HepG2 (cell line): ENCODE data around the gene ADCY5. TPM values are rescaled to one million over a fixed set of nuclear protein-coding genes. Genes with fewer than 3 reads are reported as not detected.
A peak's percentile ranks its signal among the peaks of the same experiment; 100 is the strongest.

Experiments used
- AHDC1 ChIP-seq: sonication (generic); formaldehyde crosslinking; IDR thresholded peaks from 2 replicates; pipeline ENCODE4 v1.5.1; 2020; ENCODE audit warnings: mild to moderate bottlenecking, missing genetic modification reagents, borderline replicate concordance
- BHLHE40 ChIP-seq: IDR thresholded peaks from 2 replicates; pipeline ENCODE4 v1.6.1; 2011; ENCODE audit warnings: low read length, improper control_type of control experiment
- HBP1 ChIP-seq: IDR thresholded peaks from 2 replicates; pipeline ENCODE4 v1.6.1; 2016; ENCODE audit warnings: low read depth, control low read depth
- NFRKB ChIP-seq: fragments of 450-650 bp; IDR thresholded peaks from 2 replicates; pipeline ENCODE4 v1.6.1; 2017
- PBX3 ChIP-seq: sonication (generic); formaldehyde crosslinking; IDR thresholded peaks from 2 replicates; pipeline ENCODE4 v1.8.1; 2023; ENCODE audit warnings: missing genetic modification reagents, inconsistent platforms, borderline replicate concordance
- RXRA ChIP-seq: sonication (generic); formaldehyde crosslinking; IDR thresholded peaks from 2 replicates; pipeline ENCODE4 v1.5.1; 2020; ENCODE audit warnings: missing genetic modification reagents
- ZBTB42 ChIP-seq: sonication (generic); formaldehyde crosslinking; IDR thresholded peaks from 2 replicates; pipeline ENCODE4 v1.5.0; 2020; ENCODE audit warnings: mild to moderate bottlenecking, missing genetic modification reagents
- ZNF280B ChIP-seq: sonication (generic); formaldehyde crosslinking; IDR thresholded peaks from 2 replicates; pipeline ENCODE4 v1.5.0; 2020; ENCODE audit warnings: missing genetic modification reagents, mild to moderate bottlenecking, borderline replicate concordance
- ZNF383 ChIP-seq: sonication (generic); formaldehyde crosslinking; IDR thresholded peaks from 2 replicates; pipeline ENCODE4 v1.4.0; 2020; ENCODE audit warnings: missing genetic modification reagents, mild to moderate bottlenecking, borderline replicate concordance
- polyA plus RNA-seq, 8 experiments: library from polyadenylated mRNA; depleted of rRNA in 3 of 8; stranded (reverse) in 7 of 8; unstranded in 1 of 8; fragments of >200 nt; fragmentation: Illumina TruSeq in 4 of 8; extraction: Trizol in 4 of 8; gene quantifications; 2 replicates each; pipeline versions ENCODE4 v1.2.1 to v1.2.3, GENCODE V29; 2011 to 2016; ENCODE audit warnings: low read depth in 4 of 8, missing spikeins in 1 of 8, mixed read lengths in 1 of 8; ENCODE audit not compliant: insufficient read depth in 1 of 8
- total RNA-seq, 5 experiments: library from RNA; depleted of rRNA; stranded (reverse); fragments of >200 nt; fragmentation: Illumina TruSeq; extraction: Trizol; gene quantifications; 2 replicates each; pipeline ENCODE4 v1.2.3, GENCODE V29; 2016; ENCODE audit warnings: low read depth in 1 of 5

The ADCY5 gene
- total and polyA plus RNA-seq, 2 of the 13 experiments (the other 11 are each of a cell fraction or from before 2014, with no cell fraction given), result not detected

- no peak for TF ChIP-seq HBP1 (CRISPR knock-in tag)
- TF ChIP-seq AHDC1, result peak; percentile 23; the same call in 1 of the 2 replicates
- no peak for TF ChIP-seq ZNF280B
- no peak for TF ChIP-seq BHLHE40
- no peak for TF ChIP-seq ZNF383 (CRISPR knock-in tag)
- no peak for TF ChIP-seq NFRKB
- TF ChIP-seq RXRA (CRISPR knock-in tag), result no peak
- no peak for TF ChIP-seq ZBTB42 (CRISPR knock-in tag)
- TF ChIP-seq PBX3 (CRISPR knock-in tag), result no peak
These were observed 15.9 kb downstream of the ADCY5 start (continued) for GRCh38 chr3:123432832-123433523.
